AG08396 (cell line): Measurements from ENCODE around the gene KCNB1.
"Not testable (repeated sequence)": the region's sequence is repeated elsewhere in the genome, so short reads cannot be mapped to it uniquely, and the experiment has no call there.

Experiments
- DNase-seq: peaks from one replicate; pipeline ENCODE4 v3.0.0; 2012; ENCODE audit warnings: low spot score, mixed read lengths

Gene KCNB1

GRCh38 chr20:49433333-49433732 lies 49.1 kb downstream of the KCNB1 start:
- DNase-seq: no peak

GRCh38 chr20:49432550-49432949 lies 49.9 kb downstream of the KCNB1 start:
- no peak for DNase-seq

GRCh38 chr20:49431329-49431728 lies 51.1 kb downstream of the KCNB1 start:
- no peak for DNase-seq

GRCh38 chr20:49430320-49430719 lies 52.1 kb downstream of the KCNB1 start:
- no peak for DNase-seq

- no peak for DNase-seq
These were observed 54.5 kb downstream of the KCNB1 start for GRCh38 chr20:49427751-49428518.

- DNase-seq: no peak
These were observed 55.6 kb downstream of the KCNB1 start for GRCh38 chr20:49426873-49427272.

GRCh38 chr20:49426395-49426794 lies 56.1 kb downstream of the KCNB1 start:
- DNase-seq: no peak

- DNase-seq: no peak
These were observed 57.9 kb downstream of the KCNB1 start for GRCh38 chr20:49424536-49424935.

GRCh38 chr20:49422161-49422560 lies 60.3 kb downstream of the KCNB1 start:
- DNase-seq: no peak

GRCh38 chr20:49420811-49421295 lies 61.6 kb downstream of the KCNB1 start:
- DNase-seq: no peak

- DNase-seq: no peak
These were observed 62.2 kb downstream of the KCNB1 start for GRCh38 chr20:49420292-49420691.

- DNase-seq: no peak
These were observed 62.7 kb downstream of the KCNB1 start for GRCh38 chr20:49419785-49420184.

GRCh38 chr20:49418809-49419208 lies 63.7 kb downstream of the KCNB1 start:
- no peak for DNase-seq

- DNase-seq: no peak
These were observed 64.5 kb downstream of the KCNB1 start for GRCh38 chr20:49417843-49418555.

GRCh38 chr20:49415668-49416044 lies 66.8 kb downstream of the KCNB1 start:
- no peak for DNase-seq

GRCh38 chr20:49415005-49415667 lies 67.3 kb downstream of the KCNB1 start:
- no peak for DNase-seq

GRCh38 chr20:49413677-49414076 lies 68.8 kb downstream of the KCNB1 start:
- DNase-seq: no peak

- DNase-seq: no peak
These were observed 69.5 kb downstream of the KCNB1 start for GRCh38 chr20:49412953-49413352.

GRCh38 chr20:49412254-49412653 lies 70.2 kb downstream of the KCNB1 start:
- no peak for DNase-seq

- DNase-seq: no peak
These were observed 71.1 kb downstream of the KCNB1 start for GRCh38 chr20:49411221-49411925.

GRCh38 chr20:49409975-49410621 lies 72.4 kb downstream of the KCNB1 start:
- DNase-seq: not testable (repeated sequence)
